Measurements from ENCODE around the gene IVNS1ABP.

IVNS1ABP gene

GRCh38 chr1:185355947-185356346, 38.9 kb upstream of the IVNS1ABP start:
- no peak overlapping the region for H3K4me3 ChIP-seq (ENCODE audit: low read depth, low read length)
- DNase-seq (ENCODE audit: low read depth, low spot score) = no peak
- CTCF ChIA-PET = no interaction called here
- no peak for TF ChIP-seq CTCF (IDR thresholded peaks at IDR 0.05; ENCODE audit: insufficient read depth, low read length, missing control alignments)
- POLR2A ChIA-PET = no interaction called here

- POLR2A ChIA-PET = no interaction called here
- CTCF ChIA-PET = interaction anchor here (1.9 kb wide), 1 partner anchor 317 kb away, joined by 5 read pairs; no protein-coding TSS in a partner anchor
- DNase-seq (ENCODE audit: low read depth, low spot score) = no peak
- no peak overlapping the region for H3K4me3 ChIP-seq (ENCODE audit: low read depth, low read length)
- no peak for TF ChIP-seq CTCF (IDR thresholded peaks at IDR 0.05; ENCODE audit: insufficient read depth, low read length, missing control alignments)
Observed at GRCh38 chr1:185353124-185353523, 36.1 kb upstream of the IVNS1ABP start.

- no peak for TF ChIP-seq CTCF (IDR thresholded peaks at IDR 0.05; ENCODE audit: insufficient read depth, low read length, missing control alignments)
- ChIA-PET CTCF (interaction anchor here (1.2 to 1.9 kb wide), 2 partner anchors 8 to 318 kb away, joined by 3 to 5 read pairs; no protein-coding TSS in a partner anchor), POLR2A (no interaction called here)
- no peak overlapping the region for H3K4me3 ChIP-seq (ENCODE audit: low read depth, low read length)
- no peak for DNase-seq (ENCODE audit: low read depth, low spot score)
Observed at GRCh38 chr1:185351734-185352466, 34.9 kb upstream of the IVNS1ABP start.

- DNase-seq (ENCODE audit: low read depth, low spot score) = no peak
- no peak overlapping the region for H3K4me3 ChIP-seq (ENCODE audit: low read depth, low read length)
- ChIA-PET CTCF (interaction anchor here (1.8 kb wide), 1 partner anchor 320 kb away, joined by 5 read pairs; no protein-coding TSS in a partner anchor), POLR2A (no interaction called here)
- TF ChIP-seq CTCF (IDR thresholded peaks at IDR 0.05; ENCODE audit: insufficient read depth, low read length, missing control alignments) = no peak
Observed at GRCh38 chr1:185350027-185350442, 33.0 kb upstream of the IVNS1ABP start.

- CTCF ChIA-PET = interaction anchor here (1.0 to 1.8 kb wide), 3 partner anchors 14 to 321 kb away, joined by 3 to 5 read pairs (median 3); partner anchors contain the start of gene IVNS1ABP
- DNase-seq (ENCODE audit: low read depth, low spot score) = no peak
- TF ChIP-seq CTCF (IDR thresholded peaks at IDR 0.05; ENCODE audit: insufficient read depth, low read length, missing control alignments) = no peak
- POLR2A ChIA-PET = no interaction called here
- H3K4me3 ChIP-seq (ENCODE audit: low read depth, low read length) = no peak overlapping the region
Observed at GRCh38 chr1:185349556-185349955, 32.5 kb upstream of the IVNS1ABP start.

- DNase-seq (ENCODE audit: low read depth, low spot score) = no peak
- CTCF ChIA-PET = interaction anchor here (1.0 to 1.8 kb wide), 4 partner anchors 13 to 332 kb away, joined by 3 to 5 read pairs (median 3); partner anchors contain the start of gene IVNS1ABP
- POLR2A ChIA-PET = no interaction called here
- no peak overlapping the region for H3K4me3 ChIP-seq (ENCODE audit: low read depth, low read length)
- no peak for TF ChIP-seq CTCF (IDR thresholded peaks at IDR 0.05; ENCODE audit: insufficient read depth, low read length, missing control alignments)
Observed at GRCh38 chr1:185348985-185349384, 31.9 kb upstream of the IVNS1ABP start.
